HepG2 (cell line): Measurements from ENCODE around the gene WWTR1. TPM values are rescaled to one million over a fixed set of nuclear protein-coding genes. Genes with fewer than 3 reads are reported as not detected.

Experiments used
- CREM ChIP-seq, 2 experiments: sonication (generic) in 1 of 2; formaldehyde crosslinking in 1 of 2; IDR thresholded peaks; 2 replicates each; pipeline versions ENCODE4 v1.4.0 to v1.6.1; 2016 to 2020; ENCODE audit warnings: antibody characterized with exemption in 1 of 2, mild to moderate bottlenecking in 1 of 2, missing genetic modification reagents in 1 of 2
- EHMT2 ChIP-seq: fragments of 200-600 bp; sonication (generic); IDR thresholded peaks from 2 replicates; pipeline ENCODE4 v1.7.0; 2017; ENCODE audit warnings: antibody characterized with exemption, low read depth, low read length, borderline replicate concordance
- ETV6 ChIP-seq: sonication (generic); formaldehyde crosslinking; conservative IDR thresholded peaks from 2 replicates; pipeline ENCODE4 v1.4.0; 2020; ENCODE audit warnings: missing genetic modification reagents
- MBD4 ChIP-seq: IDR thresholded peaks from 2 replicates; pipeline ENCODE4 v1.6.1; 2012; ENCODE audit warnings: low read length, inconsistent platforms, borderline replicate concordance
- MIER2 ChIP-seq: IDR thresholded peaks from 2 replicates; pipeline ENCODE4 v1.6.1; 2016; ENCODE audit warnings: missing biosample characterization, missing genetic modification reagents
- MTA3 ChIP-seq: sonication (generic); formaldehyde crosslinking; IDR thresholded peaks from 2 replicates; pipeline ENCODE4 v1.4.0; 2020; ENCODE audit warnings: missing genetic modification reagents
- POLR2AphosphoS2 ChIP-seq: IDR thresholded peaks from 2 replicates; pipeline ENCODE4 v1.6.1; 2011; ENCODE audit warnings: low read depth, low read length, improper control_type of control experiment
- SNAPC2 ChIP-seq: sonication (generic); formaldehyde crosslinking; IDR thresholded peaks from 2 replicates; pipeline ENCODE4 v1.8.1; 2022; ENCODE audit warnings: mild to moderate bottlenecking, missing genetic modification reagents
- TBP ChIP-seq: sonication (generic); formaldehyde crosslinking; IDR thresholded peaks from 2 replicates; pipeline ENCODE4 v1.5.0; 2020; ENCODE audit warnings: missing genetic modification reagents
- TFAP4 ChIP-seq: sonication (generic); IDR thresholded peaks from 2 replicates; pipeline ENCODE4 v1.6.1; 2016; ENCODE audit warnings: low read depth, borderline replicate concordance
- ZBTB40 ChIP-seq, 2 experiments: fragments of 450-650 bp in 1 of 2; sonication (generic) in 1 of 2; formaldehyde crosslinking in 1 of 2; IDR thresholded peaks; 2 replicates each; pipeline versions ENCODE4 v1.6.1 to v1.8.0; 2016 to 2022; ENCODE audit warnings: antibody characterized with exemption in 1 of 2, mild to moderate bottlenecking in 1 of 2, missing genetic modification reagents in 1 of 2
- ZNF317 ChIP-seq: sonication (generic); formaldehyde crosslinking; IDR thresholded peaks from 2 replicates; pipeline ENCODE4 v1.5.0; 2020; ENCODE audit warnings: mild to moderate bottlenecking, missing genetic modification reagents
- polyA plus RNA-seq, 8 experiments: library from polyadenylated mRNA; depleted of rRNA in 3 of 8; stranded (reverse) in 7 of 8; unstranded in 1 of 8; fragments of >200 nt; fragmentation: Illumina TruSeq in 4 of 8; extraction: Trizol in 4 of 8; gene quantifications; 2 replicates each; pipeline versions ENCODE4 v1.2.1 to v1.2.3, GENCODE V29; 2011 to 2016; ENCODE audit warnings: low read depth in 4 of 8, missing spikeins in 1 of 8, mixed read lengths in 1 of 8; ENCODE audit not compliant: insufficient read depth in 1 of 8
- total RNA-seq, 5 experiments: library from RNA; depleted of rRNA; stranded (reverse); fragments of >200 nt; fragmentation: Illumina TruSeq; extraction: Trizol; gene quantifications; 2 replicates each; pipeline ENCODE4 v1.2.3, GENCODE V29; 2016; ENCODE audit warnings: low read depth in 1 of 5
- TF ChIP-seq, protein P1 (sequence below): sonication (generic); formaldehyde crosslinking; IDR thresholded peaks from 2 replicates; pipeline ENCODE4 v1.5.0; 2020; ENCODE audit warnings: mild to moderate bottlenecking, missing genetic modification reagents, borderline replicate concordance

Gene WWTR1
- total and polyA plus RNA-seq, 2 of the 13 experiments (the other 11 are each of a cell fraction or from before 2014, with no cell fraction given) = 19.7 to 139 TPM

- no peak for TF ChIP-seq CREM (IDR thresholded peaks at IDR 0.05)
- no peak for TF ChIP-seq CREM (CRISPR knock-in tag; IDR thresholded peaks at IDR 0.05)
- no peak for TF ChIP-seq EHMT2
- TF ChIP-seq TBP = no peak
- peak; percentile 31; the same call in 1 of the 2 replicates for TF ChIP-seq MBD4
- no peak for TF ChIP-seq MTA3 (CRISPR knock-in tag)
- no peak for TF ChIP-seq ZBTB40 (IDR thresholded peaks at IDR 0.05)
- TF ChIP-seq ZBTB40 (CRISPR knock-in tag; IDR thresholded peaks at IDR 0.05) = no peak
- TF ChIP-seq ETV6 (CRISPR knock-in tag) = no peak
- TF ChIP-seq, protein P1, sequence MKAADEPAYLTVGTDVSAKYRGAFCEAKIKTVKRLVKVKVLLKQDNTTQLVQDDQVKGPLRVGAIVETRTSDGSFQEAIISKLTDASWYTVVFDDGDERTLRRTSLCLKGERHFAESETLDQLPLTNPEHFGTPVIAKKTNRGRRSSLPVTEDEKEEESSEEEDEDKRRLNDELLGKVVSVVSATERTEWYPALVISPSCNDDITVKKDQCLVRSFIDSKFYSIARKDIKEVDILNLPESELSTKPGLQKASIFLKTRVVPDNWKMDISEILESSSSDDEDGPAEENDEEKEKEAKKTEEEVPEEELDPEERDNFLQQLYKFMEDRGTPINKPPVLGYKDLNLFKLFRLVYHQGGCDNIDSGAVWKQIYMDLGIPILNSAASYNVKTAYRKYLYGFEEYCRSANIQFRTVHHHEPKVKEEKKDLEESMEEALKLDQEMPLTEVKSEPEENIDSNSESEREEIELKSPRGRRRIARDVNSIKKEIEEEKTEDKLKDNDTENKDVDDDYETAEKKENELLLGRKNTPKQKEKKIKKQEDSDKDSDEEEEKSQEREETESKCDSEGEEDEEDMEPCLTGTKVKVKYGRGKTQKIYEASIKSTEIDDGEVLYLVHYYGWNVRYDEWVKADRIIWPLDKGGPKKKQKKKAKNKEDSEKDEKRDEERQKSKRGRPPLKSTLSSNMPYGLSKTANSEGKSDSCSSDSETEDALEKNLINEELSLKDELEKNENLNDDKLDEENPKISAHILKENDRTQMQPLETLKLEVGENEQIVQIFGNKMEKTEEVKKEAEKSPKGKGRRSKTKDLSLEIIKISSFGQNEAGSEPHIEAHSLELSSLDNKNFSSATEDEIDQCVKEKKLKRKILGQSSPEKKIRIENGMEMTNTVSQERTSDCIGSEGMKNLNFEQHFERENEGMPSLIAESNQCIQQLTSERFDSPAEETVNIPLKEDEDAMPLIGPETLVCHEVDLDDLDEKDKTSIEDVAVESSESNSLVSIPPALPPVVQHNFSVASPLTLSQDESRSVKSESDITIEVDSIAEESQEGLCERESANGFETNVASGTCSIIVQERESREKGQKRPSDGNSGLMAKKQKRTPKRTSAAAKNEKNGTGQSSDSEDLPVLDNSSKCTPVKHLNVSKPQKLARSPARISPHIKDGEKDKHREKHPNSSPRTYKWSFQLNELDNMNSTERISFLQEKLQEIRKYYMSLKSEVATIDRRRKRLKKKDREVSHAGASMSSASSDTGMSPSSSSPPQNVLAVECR (CRISPR knock-in tag) = no peak
- no peak for TF ChIP-seq MIER2 (CRISPR knock-in tag)
- no peak for TF ChIP-seq TFAP4
- TF ChIP-seq ZNF317 (CRISPR knock-in tag) = no peak
- TF ChIP-seq SNAPC2 = no peak
- TF ChIP-seq POLR2AphosphoS2 = no peak
These were observed 16.7 kb downstream of the WWTR1 start (continued) for GRCh38 chr3:149640976-149641728.
